ENCODE results near the gene C6orf132. TPM values are rescaled to one million over a fixed set of nuclear protein-coding genes. Genes with fewer than 3 reads are reported as not detected.

The C6orf132 gene
- total and polyA plus RNA-seq, 2 experiments from 2014 or later = 3.2 to 5.2 TPM

DNA sequence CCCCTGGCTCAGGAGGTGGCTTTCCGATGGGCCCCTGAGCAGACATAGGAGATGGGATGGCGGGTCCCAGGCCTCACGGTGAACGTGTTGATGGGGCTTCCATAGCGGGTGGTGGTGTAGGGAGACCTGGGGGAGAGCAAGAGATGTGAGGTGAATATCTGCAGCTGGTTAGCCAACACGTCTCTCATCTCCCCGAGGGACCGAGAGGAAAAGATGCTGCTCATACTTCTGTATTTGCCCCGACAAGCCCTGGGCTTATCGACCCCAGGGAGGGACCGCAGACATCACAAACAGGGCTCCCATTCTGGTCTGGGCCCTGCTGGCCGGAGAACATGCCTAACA, 38.7 kb downstream of the C6orf132 start:
- Histone ChIP-seq H3F3A (ENCODE audit: insufficient read depth) (peaks cover 27% of the 10 kb centered on the region), H2AFZ (no peak overlapping the region), H3K79me2 (ENCODE audit: insufficient read depth) (no peaks in the 10 kb centered on the region), H3K27me3 (replicated peaks; ENCODE audit: insufficient read depth) (no peaks in the 10 kb centered on the region), H3K4me1 (ENCODE audit: insufficient read depth) (peaks cover 32% of the 10 kb centered on the region), H3K4me2 (ENCODE audit: unreplicated experiment) (no peak overlapping the region), H3K27ac (no peak overlapping the region), H3K9ac (no peak overlapping the region), H3K9me2 (ENCODE audit: insufficient read depth) (no peaks in the 10 kb centered on the region), H3K4me3 (no peak overlapping the region), H3K9me3 (ENCODE audit: low read depth) (no peaks in the 10 kb centered on the region), H4K20me1 (ENCODE audit: insufficient read depth) (no peaks in the 10 kb centered on the region), H3K36me3 (ENCODE audit: low read depth) (no peaks in the 10 kb centered on the region)
- 96 to 97% methylated on average over 12 of the region's 12 CpGs for WGBS, 2 experiments (ENCODE audit: low coverage in 1 of 2, low lambda C conversion rate in 2 of 2, missing lambda C conversion rate in 2 of 2)
- TF ChIP-seq EZH2phosphoT487 (IDR thresholded peaks at IDR 0.05; ENCODE audit: insufficient read depth, low read depth) = no peak
- DNase-seq = no peak
- in situ Hi-C loops (cut with MboI) = no loop called here

- H3K4me3 ChIP-seq = no peak overlapping the region
- H3K27ac ChIP-seq = no peak overlapping the region
- in situ Hi-C loops (cut with MboI) = no loop called here
- no peak overlapping the region for H2AFZ ChIP-seq
- no peak overlapping the region for H3K4me2 ChIP-seq (ENCODE audit: unreplicated experiment)
- no peaks in the 10 kb centered on the region for H3K9me3 ChIP-seq (ENCODE audit: low read depth)
- no peak for TF ChIP-seq EZH2phosphoT487 (IDR thresholded peaks at IDR 0.05; ENCODE audit: insufficient read depth, low read depth)
- no peak for TF ChIP-seq EZH2 (IDR thresholded peaks at IDR 0.05; ENCODE audit: insufficient read depth, poor library complexity, severe bottlenecking)
- H3K36me3 ChIP-seq (ENCODE audit: low read depth) = no peaks in the 10 kb centered on the region
- peaks cover 32% of the 10 kb centered on the region for H3K4me1 ChIP-seq (ENCODE audit: insufficient read depth)
- no peak for DNase-seq
- 91% methylated on average over 7 of the region's 7 CpGs for WGBS, 2 experiments (ENCODE audit: low coverage in 1 of 2, low lambda C conversion rate in 2 of 2, missing lambda C conversion rate in 2 of 2)
- no peaks in the 10 kb centered on the region for H3K9me2 ChIP-seq (ENCODE audit: insufficient read depth)
- peaks cover 27% of the 10 kb centered on the region for H3F3A ChIP-seq (ENCODE audit: insufficient read depth)
- H4K20me1 ChIP-seq (ENCODE audit: insufficient read depth) = no peaks in the 10 kb centered on the region
- no peaks in the 10 kb centered on the region for H3K79me2 ChIP-seq (ENCODE audit: insufficient read depth)
- no peak overlapping the region for H3K9ac ChIP-seq
- H3K27me3 ChIP-seq (replicated peaks; ENCODE audit: insufficient read depth) = no peaks in the 10 kb centered on the region
Observed at GRCh38 chr6:42103216-42103615, 39.2 kb downstream of the C6orf132 start.

- H3F3A ChIP-seq (ENCODE audit: insufficient read depth) = peaks cover 27% of the 10 kb centered on the region
Observed at GRCh38 chr6:42101186-42101657, 41.2 kb downstream of the C6orf132 start.

DNA sequence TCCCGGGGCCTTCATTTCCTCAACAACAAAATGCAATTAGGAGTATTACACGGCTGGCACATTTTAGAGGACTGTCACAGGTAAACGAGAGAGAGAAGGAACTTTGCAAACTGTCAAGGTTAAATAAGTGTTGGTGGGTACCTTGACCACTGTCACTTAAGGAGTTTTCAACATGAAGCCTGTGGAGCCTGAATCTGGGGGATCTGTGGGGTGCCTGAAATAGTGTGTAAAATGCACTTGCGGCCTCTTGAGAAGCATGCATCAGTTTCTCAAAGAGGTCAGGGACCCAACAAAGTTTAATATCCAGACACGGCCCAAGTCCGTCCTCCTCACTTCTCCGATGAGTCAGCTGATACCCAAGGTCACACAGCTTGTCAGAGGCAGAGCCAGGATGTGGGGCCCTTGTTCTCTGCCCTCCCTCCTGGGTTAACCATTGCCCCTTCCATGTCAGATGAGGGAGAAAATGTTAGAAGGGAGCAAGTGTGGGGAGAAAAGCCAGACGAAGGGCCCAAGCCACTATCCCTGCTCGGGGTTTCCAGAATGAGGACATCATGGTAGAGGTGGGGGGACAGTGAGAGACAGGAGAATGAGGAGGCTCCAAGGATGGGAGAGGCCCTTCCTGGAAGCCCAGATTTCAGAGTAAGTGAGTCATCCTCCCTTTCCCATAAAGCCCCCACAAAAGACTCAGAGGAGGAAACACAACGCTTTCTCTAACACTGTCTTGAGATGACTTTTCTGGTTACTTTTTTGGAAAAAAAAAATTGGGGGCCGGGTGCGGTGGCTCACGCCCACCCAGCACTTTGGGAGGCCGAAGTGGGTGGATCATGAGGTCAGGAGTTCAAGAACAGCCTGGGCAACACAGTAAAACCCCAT, 42.2 kb downstream of the C6orf132 start:
- DNase-seq = peak; percentile 85
- Histone ChIP-seq H3K27me3 (replicated peaks; ENCODE audit: insufficient read depth) (no peaks in the 10 kb centered on the region), H3K9ac (peak overlapping the region; percentile 74), H4K20me1 (ENCODE audit: insufficient read depth) (no peaks in the 10 kb centered on the region), H3K79me2 (ENCODE audit: insufficient read depth) (no peaks in the 10 kb centered on the region), H2AFZ (peak overlapping the region; percentile 66), H3K27ac (peak overlapping the region; percentile 94), H3K9me3 (ENCODE audit: low read depth) (no peaks in the 10 kb centered on the region), H3K4me3 (peak overlapping the region; percentile 41), H3K4me1 (ENCODE audit: insufficient read depth) (peaks cover 32% of the 10 kb centered on the region), H3K9me2 (ENCODE audit: insufficient read depth) (no peaks in the 10 kb centered on the region), H3K36me3 (ENCODE audit: low read depth) (no peaks in the 10 kb centered on the region), H3F3A (ENCODE audit: insufficient read depth) (peaks cover 27% of the 10 kb centered on the region), H3K4me2 (ENCODE audit: unreplicated experiment) (peak overlapping the region; percentile 78)
- TF ChIP-seq EZH2 (IDR thresholded peaks at IDR 0.05; ENCODE audit: insufficient read depth, poor library complexity, severe bottlenecking) = no peak
- TF ChIP-seq EZH2phosphoT487 (IDR thresholded peaks at IDR 0.05; ENCODE audit: insufficient read depth, low read depth) = no peak
- in situ Hi-C loops (cut with MboI) = no loop called here
- 10 to 11% methylated on average over 14 of the region's 14 CpGs for WGBS, 2 experiments (ENCODE audit: low coverage in 1 of 2, low lambda C conversion rate in 2 of 2, missing lambda C conversion rate in 2 of 2)

More at GRCh38 chr6:42101186-42101657, 41.2 kb downstream of the C6orf132 start:
- Histone ChIP-seq H3K9ac (peak overlapping the region; percentile 74), H3K79me2 (ENCODE audit: insufficient read depth) (no peaks in the 10 kb centered on the region), H3K9me3 (ENCODE audit: low read depth) (no peaks in the 10 kb centered on the region), H4K20me1 (ENCODE audit: insufficient read depth) (no peaks in the 10 kb centered on the region), H3K9me2 (ENCODE audit: insufficient read depth) (no peaks in the 10 kb centered on the region), H3K27ac (peak overlapping the region; percentile 94), H3K4me3 (no peak overlapping the region), H3K4me2 (ENCODE audit: unreplicated experiment) (no peak overlapping the region), H3K27me3 (replicated peaks; ENCODE audit: insufficient read depth) (no peaks in the 10 kb centered on the region), H2AFZ (0 out of 2 replicates have a peak overlapping the region, but pooled peaks have one; percentile 1), H3K4me1 (ENCODE audit: insufficient read depth) (peaks cover 32% of the 10 kb centered on the region), H3K36me3 (ENCODE audit: low read depth) (no peaks in the 10 kb centered on the region)
- DNase-seq = peak; percentile 72
- 52 to 54% methylated on average over 8 of the region's 8 CpGs for WGBS, 2 experiments (ENCODE audit: low coverage in 1 of 2, low lambda C conversion rate in 2 of 2, missing lambda C conversion rate in 2 of 2)
- no peak for TF ChIP-seq EZH2phosphoT487 (IDR thresholded peaks at IDR 0.05; ENCODE audit: insufficient read depth, low read depth)
- no peak for TF ChIP-seq EZH2 (IDR thresholded peaks at IDR 0.05; ENCODE audit: insufficient read depth, poor library complexity, severe bottlenecking)
- in situ Hi-C loops (cut with MboI) = no loop called here

All from GM23248 (cell line).